Breast epithelium (tissue), 3 donors: ENCODE results near the gene FOCAD.

Experiments
- POLR2A ChIP-seq: fragments of 450-650 bp; IDR thresholded peaks from one replicate; pipeline ENCODE4 v1.6.1; 2016; ENCODE audit warnings: antibody characterized with exemption, mild to moderate bottlenecking, moderate library complexity
- POLR2AphosphoS5 ChIP-seq, 3 donors: sonication (generic); formaldehyde crosslinking; IDR thresholded peaks; one replicate each; pipeline ENCODE4 v1.6.1; 2017; ENCODE audit warnings: antibody characterized with exemption in 3 of 3
- TF ChIP-seq, protein P1 (sequence below), 3 donors: fragments of 450-650 bp; IDR thresholded peaks; one replicate each; pipeline ENCODE4 v1.5.1; 2016 to 2017; ENCODE audit warnings: antibody characterized with exemption in 3 of 3, mild to moderate bottlenecking in 3 of 3, moderate library complexity in 3 of 3

DNA sequence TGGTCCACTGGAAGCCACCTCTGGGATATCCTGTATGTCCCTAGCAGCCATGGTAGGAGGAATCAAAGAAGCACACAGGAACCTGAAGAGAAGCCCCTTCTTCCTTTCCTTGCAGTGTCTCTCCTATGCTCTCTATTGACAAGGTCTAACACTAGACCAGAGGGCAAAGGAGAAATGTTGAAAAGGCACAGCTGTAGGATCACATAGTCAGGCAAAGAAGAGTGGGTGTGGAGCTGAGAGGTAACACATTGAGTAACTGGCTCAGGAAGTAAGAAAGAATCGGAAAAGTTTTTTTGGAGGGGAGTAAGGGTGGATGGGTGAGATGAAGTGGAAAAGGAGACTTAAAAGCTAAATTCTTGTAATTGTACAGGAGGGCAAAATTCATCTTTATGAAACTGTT lies 100.1 kb downstream of the FOCAD start:
- TF ChIP-seq, protein P1, sequence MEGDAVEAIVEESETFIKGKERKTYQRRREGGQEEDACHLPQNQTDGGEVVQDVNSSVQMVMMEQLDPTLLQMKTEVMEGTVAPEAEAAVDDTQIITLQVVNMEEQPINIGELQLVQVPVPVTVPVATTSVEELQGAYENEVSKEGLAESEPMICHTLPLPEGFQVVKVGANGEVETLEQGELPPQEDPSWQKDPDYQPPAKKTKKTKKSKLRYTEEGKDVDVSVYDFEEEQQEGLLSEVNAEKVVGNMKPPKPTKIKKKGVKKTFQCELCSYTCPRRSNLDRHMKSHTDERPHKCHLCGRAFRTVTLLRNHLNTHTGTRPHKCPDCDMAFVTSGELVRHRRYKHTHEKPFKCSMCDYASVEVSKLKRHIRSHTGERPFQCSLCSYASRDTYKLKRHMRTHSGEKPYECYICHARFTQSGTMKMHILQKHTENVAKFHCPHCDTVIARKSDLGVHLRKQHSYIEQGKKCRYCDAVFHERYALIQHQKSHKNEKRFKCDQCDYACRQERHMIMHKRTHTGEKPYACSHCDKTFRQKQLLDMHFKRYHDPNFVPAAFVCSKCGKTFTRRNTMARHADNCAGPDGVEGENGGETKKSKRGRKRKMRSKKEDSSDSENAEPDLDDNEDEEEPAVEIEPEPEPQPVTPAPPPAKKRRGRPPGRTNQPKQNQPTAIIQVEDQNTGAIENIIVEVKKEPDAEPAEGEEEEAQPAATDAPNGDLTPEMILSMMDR (IDR thresholded peaks at IDR 0.05), result no peak
- no peak for TF ChIP-seq POLR2A
- TF ChIP-seq POLR2AphosphoS5 (IDR thresholded peaks at IDR 0.05), result no peak
